ENCODE measurements around the gene LYPD6B. TPM values are rescaled to one million over a fixed set of nuclear protein-coding genes. Genes with fewer than 3 reads are reported as not detected.

Gene LYPD6B
- total and polyA plus RNA-seq, 10 of the 15 experiments (the other 5 are each of a cell fraction or from before 2014, with no cell fraction given), result 1.0 to 6.6 (median 4.0) TPM

- ChIA-PET SMC1A (ENCODE audit: uncharacterized antibody, unreplicated experiment) (interaction anchor here (0.6 kb wide), 1 partner anchor 84 kb away, joined by 3 read pairs; no protein-coding TSS in a partner anchor), CTCF (no interaction called here), RAD21 (ENCODE audit: unreplicated experiment) (no interaction called here), POLR2A (no interaction called here)
- Histone ChIP-seq H3K27ac (ENCODE audit: control insufficient read depth, insufficient read depth) (no peak overlapping the region), H3K36me3 (ENCODE audit: control insufficient read depth in 2 of 2, insufficient read depth in 2 of 2, low read length in 1 of 2) (no peaks in the 10 kb centered on the region), H3K4me3 (no peak overlapping the region), H3K27me3 (replicated peaks in 1 of 2; ENCODE audit: control insufficient read depth in 2 of 2, insufficient read depth in 2 of 2, low read length in 1 of 2) (no peaks in the 10 kb centered on the region), H3K9ac (ENCODE audit: control insufficient read depth, insufficient read depth, low read length) (no peak overlapping the region), H3K4me1 (ENCODE audit: control insufficient read depth, insufficient read depth, low read length) (no peaks in the 10 kb centered on the region), H3K9me3 (replicated peaks; ENCODE audit: control insufficient read depth, insufficient read depth, low read length) (no peaks in the 10 kb centered on the region), H4K20me1 (ENCODE audit: control insufficient read depth, insufficient read depth) (no peaks in the 10 kb centered on the region), H3K79me2 (ENCODE audit: control insufficient read depth, insufficient read depth, low read length) (no peaks in the 10 kb centered on the region), H3K4me2 (ENCODE audit: control insufficient read depth, insufficient read depth) (no peak overlapping the region), H2AFZ (ENCODE audit: control insufficient read depth, low read depth, low read length) (no peak overlapping the region)
- no peak for FAIRE-seq
- DNase-seq (ENCODE audit: low read depth, low spot score), result no peak
- ATAC-seq, result no peak
- 33% methylated on average over 3 of the region's 3 CpGs for WGBS (ENCODE audit: insufficient coverage, insufficient replicate concordance, low lambda C conversion rate, missing lambda C conversion rate)
- in situ Hi-C loops (cut with MboI) (no loop called here), intact Hi-C loops (cut with micrococcal nuclease; ENCODE audit: unreplicated experiment) (no loop called here)
- TF ChIP-seq JUND (IDR thresholded peaks at IDR 0.05; ENCODE audit: low read depth, low read length) (no peak), ASH2L (IDR thresholded peaks at IDR 0.05; ENCODE audit: borderline replicate concordance, low read depth) (no peak), RB1 (IDR thresholded peaks at IDR 0.05; ENCODE audit: borderline replicate concordance) (no peak), TARDBP (IDR thresholded peaks at IDR 0.05; ENCODE audit: borderline replicate concordance) (no peak)
- TF ChIP-seq, protein P1, sequence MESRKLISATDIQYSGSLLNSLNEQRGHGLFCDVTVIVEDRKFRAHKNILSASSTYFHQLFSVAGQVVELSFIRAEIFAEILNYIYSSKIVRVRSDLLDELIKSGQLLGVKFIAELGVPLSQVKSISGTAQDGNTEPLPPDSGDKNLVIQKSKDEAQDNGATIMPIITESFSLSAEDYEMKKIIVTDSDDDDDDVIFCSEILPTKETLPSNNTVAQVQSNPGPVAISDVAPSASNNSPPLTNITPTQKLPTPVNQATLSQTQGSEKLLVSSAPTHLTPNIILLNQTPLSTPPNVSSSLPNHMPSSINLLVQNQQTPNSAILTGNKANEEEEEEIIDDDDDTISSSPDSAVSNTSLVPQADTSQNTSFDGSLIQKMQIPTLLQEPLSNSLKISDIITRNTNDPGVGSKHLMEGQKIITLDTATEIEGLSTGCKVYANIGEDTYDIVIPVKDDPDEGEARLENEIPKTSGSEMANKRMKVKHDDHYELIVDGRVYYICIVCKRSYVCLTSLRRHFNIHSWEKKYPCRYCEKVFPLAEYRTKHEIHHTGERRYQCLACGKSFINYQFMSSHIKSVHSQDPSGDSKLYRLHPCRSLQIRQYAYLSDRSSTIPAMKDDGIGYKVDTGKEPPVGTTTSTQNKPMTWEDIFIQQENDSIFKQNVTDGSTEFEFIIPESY (IDR thresholded peaks at IDR 0.05), result no peak
- BruUV-seq (replicated peaks), result no TSS peak
Observed at GRCh38 chr2:149099298-149099697, 60.8 kb downstream of the LYPD6B start.
